ENCODE data around the gene NECAB2.

The NECAB2 gene

DNA sequence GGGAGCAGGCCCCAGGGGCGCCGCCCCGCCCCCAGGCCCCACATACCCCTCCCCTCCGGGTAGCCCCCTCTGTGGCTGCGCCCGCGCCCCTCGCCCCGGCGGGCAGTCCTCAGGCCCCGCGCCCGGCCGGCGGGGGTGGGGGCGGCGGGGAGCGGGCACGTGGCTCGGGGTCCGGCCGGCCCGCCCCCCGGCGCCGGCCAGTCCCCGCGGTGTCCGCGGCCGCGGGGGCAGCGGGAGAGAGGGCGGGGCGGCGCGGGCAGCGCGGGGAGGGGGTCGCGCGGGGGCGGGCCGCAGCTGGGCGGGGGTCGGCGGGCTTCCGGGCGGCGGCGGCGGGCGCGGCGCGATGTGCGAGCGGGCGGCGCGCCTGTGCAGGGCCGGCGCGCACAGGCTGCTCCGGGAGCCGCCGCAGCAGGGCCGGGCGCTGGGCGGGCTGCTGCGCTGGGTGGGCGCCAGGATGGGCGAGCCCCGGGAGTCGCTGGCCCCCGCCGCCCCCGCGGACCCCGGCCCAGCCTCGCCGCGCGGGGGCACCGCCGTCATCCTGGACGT lies 335 bp downstream of the NECAB2 start:
- no peak for DNase-seq

DNA sequence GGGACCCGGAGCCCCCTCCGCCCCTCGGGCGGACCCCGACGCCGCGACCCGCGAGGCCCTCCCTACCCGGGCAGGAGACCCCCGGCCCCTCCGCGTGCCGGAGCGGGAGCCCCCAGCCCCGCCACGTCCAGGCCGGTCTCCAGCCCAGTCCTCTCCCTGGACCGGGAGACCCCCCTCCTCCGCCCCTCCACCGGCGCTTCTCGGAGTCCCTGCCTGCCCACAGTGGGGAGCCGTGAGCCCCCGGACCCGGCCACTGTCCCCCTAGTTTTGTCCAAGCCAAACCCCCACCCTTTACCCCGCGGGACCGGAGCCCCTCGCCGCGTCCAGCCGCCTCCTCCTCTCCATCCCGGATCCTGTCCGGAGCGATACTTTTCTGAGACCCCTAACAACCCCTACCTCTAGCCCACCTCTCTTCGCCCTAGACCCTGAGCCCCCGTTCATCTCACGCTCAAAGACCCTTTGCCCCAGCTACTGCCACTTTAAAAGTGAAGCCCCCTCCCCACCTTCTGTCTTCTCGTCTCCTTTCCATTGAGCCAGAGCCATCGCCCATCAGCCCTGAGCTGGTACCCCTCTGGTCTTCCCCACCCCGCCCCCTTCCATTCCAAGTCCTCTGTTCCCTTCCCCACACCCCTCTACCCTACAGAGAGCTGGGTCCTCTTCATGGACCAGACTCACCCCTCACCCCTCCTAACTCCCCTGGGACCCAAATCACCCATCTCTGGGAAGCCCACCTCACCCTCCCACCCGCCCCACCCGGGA lies 1.0 kb downstream of the NECAB2 start:
- DNase-seq: no peak

DNA sequence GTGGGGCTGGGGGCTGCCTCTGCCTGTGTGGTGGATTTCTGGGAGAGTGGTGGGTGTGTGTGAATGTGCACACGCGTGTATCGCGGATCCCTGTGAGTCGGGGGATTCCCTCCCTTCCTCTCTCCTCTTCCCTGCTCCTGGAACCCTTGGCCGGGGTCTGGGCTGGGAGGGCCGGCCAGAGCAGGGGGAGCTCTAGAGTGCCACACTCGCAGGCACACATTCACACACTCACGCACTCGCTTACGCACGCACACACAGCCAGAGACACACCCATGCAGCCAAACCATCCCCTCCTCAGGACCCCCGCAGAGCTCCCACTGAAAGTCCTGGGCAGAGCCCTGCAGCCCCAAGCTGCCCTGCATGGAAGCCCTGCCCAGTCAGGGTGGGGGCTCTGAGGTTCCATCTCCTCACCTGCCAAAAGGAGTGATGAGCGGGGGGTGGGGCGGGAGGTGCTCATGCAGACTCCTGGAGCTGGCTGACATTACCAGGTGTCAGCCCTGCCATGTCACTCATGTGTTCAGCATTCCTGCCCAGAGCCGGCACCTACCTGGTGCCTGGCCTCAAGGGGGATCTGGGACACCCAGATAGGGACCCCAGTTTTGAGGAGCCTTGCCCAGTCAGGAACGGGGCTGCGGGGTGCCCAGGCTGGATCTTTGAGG lies 1.9 kb downstream of the NECAB2 start:
- DNase-seq: no peak

GRCh38 chr16:83970430-83970815 lies 2.4 kb downstream of the NECAB2 start:
- no peak for DNase-seq

DNA sequence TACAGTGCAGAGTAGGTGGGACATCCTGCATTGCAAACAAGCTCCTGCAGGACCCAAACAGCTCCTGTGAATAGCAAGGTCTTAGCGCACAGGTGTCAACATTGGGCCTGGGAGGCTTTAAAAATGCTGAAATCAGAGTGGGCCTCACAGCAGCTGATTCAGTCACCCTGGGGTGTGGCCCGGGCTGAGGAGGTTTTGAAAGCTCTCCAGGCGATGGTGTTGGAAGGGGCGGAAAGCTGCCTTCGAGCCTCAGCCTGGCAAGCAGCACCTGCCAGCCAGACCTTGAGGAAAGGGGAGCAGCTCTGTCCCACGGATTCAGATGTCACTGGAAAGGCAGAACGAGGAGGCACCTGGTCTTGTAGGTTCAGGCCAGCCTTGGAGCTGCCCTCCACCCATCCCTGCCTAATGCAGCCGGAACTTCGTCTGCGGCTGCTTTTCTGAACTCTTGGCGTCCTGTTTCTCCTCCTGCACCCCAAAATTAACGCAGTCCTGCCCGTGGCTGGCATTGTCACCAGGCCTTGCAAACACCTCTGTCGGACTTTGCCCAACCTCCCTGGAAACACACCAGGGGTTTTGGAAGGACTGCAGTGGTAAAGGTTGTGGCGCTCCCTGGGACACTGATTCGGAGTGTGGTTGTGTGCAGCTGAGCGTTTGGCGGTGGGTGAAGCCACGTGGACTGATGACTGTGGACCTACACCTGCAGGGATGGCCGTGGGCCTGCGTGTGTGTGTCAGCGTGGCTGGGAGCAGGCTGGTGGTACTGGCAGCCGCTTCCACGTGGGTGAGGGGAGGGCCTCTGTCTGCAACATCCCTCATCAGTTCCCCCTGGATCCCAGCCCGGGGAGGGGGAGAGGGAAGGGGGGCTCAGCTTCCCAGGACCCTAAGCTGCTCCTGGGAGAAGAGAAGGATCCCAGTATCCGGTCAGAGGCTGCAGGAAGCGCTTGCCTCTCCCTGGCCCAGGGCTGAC lies 3.4 kb downstream of the NECAB2 start:
- no peak for DNase-seq

GRCh38 chr16:83972256-83973008 lies 4.4 kb downstream of the NECAB2 start:
- DNase-seq: no peak

DNA sequence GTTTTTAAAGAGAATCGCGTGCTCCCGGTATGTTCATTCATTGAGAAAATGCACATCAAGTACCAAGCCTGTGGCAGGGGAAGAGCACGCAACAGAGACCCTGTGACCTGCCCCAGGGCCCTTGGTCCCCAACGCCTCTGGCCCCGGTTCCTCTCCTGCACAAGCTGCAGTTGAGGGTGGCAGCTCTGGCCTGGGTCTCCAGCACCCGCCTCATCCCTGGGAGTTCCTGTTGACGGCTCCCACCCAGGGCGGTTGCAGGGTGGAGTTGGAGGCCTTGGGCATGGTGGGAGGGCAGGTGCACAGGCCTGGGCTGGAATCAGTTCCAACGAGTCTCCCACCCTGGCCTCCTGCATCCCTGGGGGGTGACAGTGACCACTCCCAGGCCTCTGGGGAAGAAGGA lies 5.0 kb downstream of the NECAB2 start:
- DNase-seq: no peak

- no peak for DNase-seq
These were observed 5.7 kb downstream of the NECAB2 start for GRCh38 chr16:83973581-83974385.

GRCh38 chr16:83974475-83974874 lies 6.4 kb downstream of the NECAB2 start:
- DNase-seq: no peak

- DNase-seq: no peak
These were observed 7.7 kb downstream of the NECAB2 start for GRCh38 chr16:83975590-83976260.

- DNase-seq: no peak
These were observed 9.2 kb downstream of the NECAB2 start for GRCh38 chr16:83977056-83977815.

DNA sequence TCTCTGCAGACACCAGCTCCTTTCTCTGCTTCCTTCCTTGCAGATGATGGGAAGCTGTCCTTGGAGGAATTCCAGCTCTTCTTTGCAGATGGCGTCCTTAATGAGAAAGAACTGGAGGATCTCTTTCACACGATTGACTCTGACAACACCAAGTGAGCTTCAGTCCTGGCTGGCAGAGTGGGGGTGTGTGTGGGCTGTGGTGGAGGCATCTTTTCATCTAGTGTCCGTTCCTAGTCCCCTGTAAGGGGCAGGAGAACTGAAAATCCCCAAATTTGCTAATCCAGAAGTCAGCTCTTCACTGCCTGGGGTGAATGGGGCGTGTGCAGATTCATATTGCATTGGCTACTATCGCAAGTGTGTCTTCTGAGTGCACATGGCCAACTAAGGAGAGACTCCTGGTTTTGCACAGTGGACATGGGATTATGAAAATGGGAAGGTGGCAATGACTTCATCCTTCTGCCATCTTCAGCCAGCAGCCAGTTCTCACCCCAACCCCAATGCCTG lies 10.4 kb downstream of the NECAB2 start:
- DNase-seq: no peak

DNA sequence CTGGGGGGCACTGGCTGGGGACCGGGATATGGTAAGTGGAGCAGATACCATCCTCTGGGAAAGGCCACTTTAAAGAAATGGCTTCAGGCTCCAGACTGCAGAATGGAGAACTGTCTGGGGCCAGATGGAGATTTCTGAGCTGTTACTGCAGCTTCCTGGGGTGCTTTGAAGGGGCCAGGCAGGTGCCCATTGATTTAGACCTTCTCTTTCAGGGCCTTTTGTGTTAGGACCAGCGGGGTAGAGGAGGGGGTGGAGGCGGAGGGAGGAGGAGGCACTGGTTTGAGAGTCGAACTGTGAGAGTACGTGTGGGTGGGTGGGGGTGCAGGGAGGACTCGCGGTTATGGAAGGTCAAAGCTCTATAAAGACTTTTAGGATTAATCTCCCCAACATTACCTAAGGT lies 11.4 kb downstream of the NECAB2 start:
- no peak for DNase-seq

GRCh38 chr16:83980794-83981193 lies 12.8 kb downstream of the NECAB2 start:
- DNase-seq: no peak

- no peak for DNase-seq
These were observed 13.8 kb downstream of the NECAB2 start for GRCh38 chr16:83981799-83982198.

DNA sequence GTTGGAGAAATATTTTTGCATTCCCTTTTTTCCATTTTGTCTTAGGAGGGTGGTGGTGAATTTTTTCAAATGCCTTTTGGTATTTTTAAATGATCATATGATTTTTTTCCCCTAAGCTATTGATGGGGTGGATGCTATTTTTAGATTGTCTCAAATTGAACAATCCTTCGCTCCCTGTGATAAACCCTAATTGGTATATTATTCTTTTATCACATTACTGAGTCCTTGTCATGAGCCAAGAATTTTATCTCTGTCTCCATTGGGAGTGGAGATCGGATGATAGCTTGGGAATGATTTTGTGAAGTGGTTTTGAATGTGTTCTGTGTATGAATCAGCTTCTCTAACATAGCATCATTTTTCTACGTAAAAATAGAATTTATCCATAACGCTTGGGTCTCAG lies 15.4 kb downstream of the NECAB2 start:
- DNase-seq: no peak

DNA sequence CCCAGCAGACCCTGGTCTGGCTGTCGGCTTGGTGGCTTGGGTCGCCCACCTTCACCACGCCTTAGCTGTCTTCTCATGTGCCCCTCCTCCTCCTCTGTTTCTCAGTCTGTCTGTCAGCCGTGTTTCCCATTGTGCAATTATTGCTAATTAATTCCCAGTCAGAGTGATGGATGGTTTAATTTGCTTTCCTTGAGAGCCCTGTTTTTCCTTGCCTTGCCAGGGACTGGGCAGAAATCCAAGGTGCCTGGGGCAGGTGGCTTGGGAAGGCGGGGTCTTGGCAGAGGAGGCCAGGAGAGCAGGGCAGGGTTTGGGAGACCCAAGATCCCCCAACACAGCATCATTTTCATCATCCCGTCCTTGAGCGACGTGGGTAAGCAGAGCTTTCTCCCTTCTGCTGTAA lies 21.3 kb downstream of the NECAB2 start:
- DNase-seq: no peak

GRCh38 chr16:83990492-83990891 lies 22.4 kb downstream of the NECAB2 start:
- no peak for DNase-seq

- DNase-seq: no peak
These were observed 24.6 kb downstream of the NECAB2 start for GRCh38 chr16:83992624-83993023.

- DNase-seq: no peak
These were observed 26.0 kb downstream of the NECAB2 start for GRCh38 chr16:83994087-83994486.

Data from activated CD4-positive, alpha-beta T cell treated with anti-CD3 and anti-CD28 coated beads, Interleukin-2, amount 50 U/mL, for 48 hours (primary cell).